Loucy (cell line): Measurements from ENCODE around the gene SLC25A21.

Experiments
- EZH2phosphoT487 ChIP-seq: fragments of 200-600 bp; IDR thresholded peaks from 2 replicates; pipeline ENCODE4 v1.6.1; 2018; ENCODE audit warnings: antibody characterized with exemption, mild to moderate bottlenecking, moderate library complexity, borderline replicate concordance
- TF ChIP-seq, protein P1 (sequence below): fragments of 200-600 bp; sonication (generic); conservative IDR thresholded peaks from 2 replicates; pipeline ENCODE4 v1.5.1; 2014; ENCODE audit warnings: mild to moderate bottlenecking, antibody characterized with exemption, low read length

DNA sequence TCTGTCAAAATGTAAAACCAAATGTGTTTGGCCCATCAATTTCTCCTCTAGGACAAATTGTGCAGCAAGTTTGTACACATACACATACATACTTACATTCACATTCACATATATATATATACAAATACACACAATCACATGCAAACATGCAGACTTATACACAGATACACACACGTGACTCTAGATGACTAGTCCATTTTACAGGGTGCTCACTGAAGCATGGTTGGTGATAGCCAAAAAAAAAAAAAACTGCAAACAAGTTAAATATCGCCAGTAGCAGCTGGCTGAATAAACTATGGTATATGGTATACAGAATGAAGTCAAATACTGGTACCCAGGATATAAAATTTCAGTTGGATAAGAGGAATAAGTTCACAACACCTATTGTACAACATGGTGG, 77.9 kb downstream of the SLC25A21 start:
- TF ChIP-seq EZH2phosphoT487, result no peak
- TF ChIP-seq, protein P1, sequence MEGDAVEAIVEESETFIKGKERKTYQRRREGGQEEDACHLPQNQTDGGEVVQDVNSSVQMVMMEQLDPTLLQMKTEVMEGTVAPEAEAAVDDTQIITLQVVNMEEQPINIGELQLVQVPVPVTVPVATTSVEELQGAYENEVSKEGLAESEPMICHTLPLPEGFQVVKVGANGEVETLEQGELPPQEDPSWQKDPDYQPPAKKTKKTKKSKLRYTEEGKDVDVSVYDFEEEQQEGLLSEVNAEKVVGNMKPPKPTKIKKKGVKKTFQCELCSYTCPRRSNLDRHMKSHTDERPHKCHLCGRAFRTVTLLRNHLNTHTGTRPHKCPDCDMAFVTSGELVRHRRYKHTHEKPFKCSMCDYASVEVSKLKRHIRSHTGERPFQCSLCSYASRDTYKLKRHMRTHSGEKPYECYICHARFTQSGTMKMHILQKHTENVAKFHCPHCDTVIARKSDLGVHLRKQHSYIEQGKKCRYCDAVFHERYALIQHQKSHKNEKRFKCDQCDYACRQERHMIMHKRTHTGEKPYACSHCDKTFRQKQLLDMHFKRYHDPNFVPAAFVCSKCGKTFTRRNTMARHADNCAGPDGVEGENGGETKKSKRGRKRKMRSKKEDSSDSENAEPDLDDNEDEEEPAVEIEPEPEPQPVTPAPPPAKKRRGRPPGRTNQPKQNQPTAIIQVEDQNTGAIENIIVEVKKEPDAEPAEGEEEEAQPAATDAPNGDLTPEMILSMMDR, result no peak
